Karpas-422 (cell line): Measurements from ENCODE around the gene CDYL2. TPM values are rescaled to one million over a fixed set of nuclear protein-coding genes. Genes with fewer than 3 reads are reported as not detected.

Source experiments
- DNase-seq: peaks from one replicate; pipeline ENCODE4 v3.0.0-alpha.2; 2015
- H2AFZ ChIP-seq: fragments of 200-600 bp; sonication (generic); 2 replicates; pipeline ENCODE4 v1.6.1; 2014; ENCODE audit warnings: antibody characterized with exemption, low read length, mixed read lengths
- H3K27ac ChIP-seq: fragments of 200-600 bp; sonication (generic); 2 replicates; pipeline ENCODE4 v1.5.1; 2014; ENCODE audit warnings: mild to moderate bottlenecking, low read length, moderate library complexity
- H3K27me3 ChIP-seq: fragments of 200-600 bp; sonication (generic); 2 replicates; pipeline ENCODE4 v1.6.1; 2014; ENCODE audit warnings: low read length, mixed read lengths
- H3K36me3 ChIP-seq: fragments of 200-600 bp; sonication (generic); 2 replicates; pipeline ENCODE4 v1.6.1; 2014; ENCODE audit warnings: low read length, mixed read lengths; ENCODE audit not compliant: insufficient read depth
- H3K4me1 ChIP-seq: fragments of 200-600 bp; sonication (generic); 2 replicates; pipeline ENCODE4 v1.6.1; 2014; ENCODE audit warnings: mild to moderate bottlenecking, low read length, mixed read lengths
- H3K4me2 ChIP-seq: fragments of 200-600 bp; sonication (generic); 2 replicates; pipeline ENCODE4 v1.6.1; 2014; ENCODE audit warnings: low read length, low read depth, mild to moderate bottlenecking; ENCODE audit not compliant: poor library complexity, severe bottlenecking
- H3K4me3 ChIP-seq: fragments of 200-600 bp; sonication (generic); 2 replicates; pipeline ENCODE4 v1.5.1; 2014; ENCODE audit warnings: mild to moderate bottlenecking, antibody characterized with exemption, low read length, mixed read lengths
- H3K79me2 ChIP-seq: fragments of 200-600 bp; sonication (generic); 2 replicates; pipeline ENCODE4 v1.6.1; 2014; ENCODE audit warnings: mild to moderate bottlenecking, low read length, mixed read lengths
- H3K9ac ChIP-seq: fragments of 200-600 bp; sonication (generic); 2 replicates; pipeline ENCODE4 v1.6.0; 2014; ENCODE audit warnings: low read length
- H3K9me2 ChIP-seq: fragments of 200-600 bp; sonication (generic), shearing (Covaris generic); replicated peaks from 2 replicates; pipeline ENCODE4 v1.6.0; 2014; ENCODE audit warnings: mild to moderate bottlenecking, low read length, moderate library complexity; ENCODE audit not compliant: insufficient read depth
- H3K9me3 ChIP-seq: fragments of 300-700, 200-600 bp; sonication (generic); 2 replicates; pipeline ENCODE4 v1.6.1; 2014; ENCODE audit warnings: low read length, mixed read lengths
- H4K20me1 ChIP-seq: fragments of 200-600 bp; sonication (generic); 2 replicates; pipeline ENCODE4 v1.6.1; 2014; ENCODE audit warnings: mild to moderate bottlenecking, antibody characterized with exemption, low read length, low read depth; ENCODE audit not compliant: insufficient read depth
- total RNA-seq: library from RNA; depleted of rRNA; stranded (reverse); fragments of >200 nt; shearing (Covaris generic); gene quantifications from 2 replicates; pipeline ENCODE4 v1.2.3, GENCODE V29; 2014; ENCODE audit warnings: low replicate concordance

Gene CDYL2
- total RNA-seq, 1 experiment from 2014 or later: not detected

DNA sequence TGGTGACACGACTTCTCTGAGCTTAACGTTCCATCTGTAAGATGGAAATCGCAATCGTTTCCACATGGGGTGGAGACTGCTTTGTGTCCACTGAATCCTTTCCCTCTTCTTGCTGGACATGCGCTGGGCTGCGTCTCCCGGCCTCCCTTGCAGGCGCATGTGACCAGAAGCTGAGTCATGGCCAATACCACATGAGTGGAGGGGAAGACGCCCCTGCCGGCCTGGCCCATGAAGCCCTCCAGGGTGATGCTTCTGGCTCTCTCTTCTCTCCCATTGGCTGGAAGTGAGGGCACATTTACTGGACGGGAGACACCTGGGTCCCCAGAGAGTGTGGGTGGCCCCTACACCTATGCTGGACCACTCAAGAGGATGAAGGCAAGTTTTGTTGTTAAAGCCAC is 192.5 kb downstream of the CDYL2 start:
- no peaks in the 10 kb centered on the region for H3K9me3 ChIP-seq
- H3K9ac ChIP-seq: no peak overlapping the region
- H3K4me1 ChIP-seq: no peaks in the 10 kb centered on the region
- no peaks in the 10 kb centered on the region for H3K36me3 ChIP-seq
- H3K79me2 ChIP-seq: no peaks in the 10 kb centered on the region
- no peak overlapping the region for H3K4me3 ChIP-seq
- no peak overlapping the region for H3K4me2 ChIP-seq
- DNase-seq: no peak
- no peak overlapping the region for H2AFZ ChIP-seq
- H4K20me1 ChIP-seq: no peaks in the 10 kb centered on the region
- H3K27me3 ChIP-seq: no peaks in the 10 kb centered on the region
- no peak overlapping the region for H3K27ac ChIP-seq
- H3K9me2 ChIP-seq: no peaks in the 10 kb centered on the region

DNA sequence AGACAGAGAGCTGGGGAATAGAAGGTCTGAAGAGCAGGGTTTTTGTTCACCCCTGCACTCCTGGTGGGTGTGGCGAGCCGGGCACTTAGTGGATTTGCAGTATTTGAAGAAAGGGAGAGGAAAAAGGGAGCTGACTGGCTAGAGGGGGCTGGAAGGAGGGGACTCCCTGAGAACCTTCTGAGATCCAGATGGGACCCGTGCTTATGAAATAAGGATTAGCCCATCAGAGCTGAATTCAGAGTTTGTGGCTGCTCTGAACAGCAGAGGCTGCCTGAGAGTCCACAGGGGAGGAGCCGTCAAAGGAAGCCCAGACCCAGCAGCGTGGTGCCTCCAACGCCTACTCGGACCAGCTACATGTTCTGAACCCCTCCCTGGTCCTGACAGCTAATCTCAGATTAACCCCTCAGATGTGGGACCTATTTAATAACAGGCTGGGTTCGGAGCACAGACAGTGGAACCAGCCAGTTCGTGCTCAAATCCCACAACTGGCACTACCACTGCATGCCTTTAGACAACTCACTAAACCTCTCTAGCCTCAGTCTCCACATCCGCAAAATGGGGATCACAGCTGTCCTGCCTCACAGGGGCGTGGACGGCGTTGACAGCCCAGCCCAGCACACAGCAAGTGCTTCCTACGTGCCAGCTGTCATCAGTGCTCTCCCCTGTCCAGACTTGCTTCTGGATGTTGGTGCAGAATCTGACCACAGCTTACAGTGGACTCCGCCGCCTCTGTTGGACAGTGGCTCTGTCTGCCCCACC is 193.0 kb downstream of the CDYL2 start:
- Histone ChIP-seq H3K9me2 (no peaks in the 10 kb centered on the region), H3K4me2 (no peak overlapping the region), H4K20me1 (no peaks in the 10 kb centered on the region), H3K9ac (no peak overlapping the region), H3K4me3 (no peak overlapping the region), H3K36me3 (no peaks in the 10 kb centered on the region), H2AFZ (no peak overlapping the region), H3K79me2 (no peaks in the 10 kb centered on the region), H3K27ac (no peak overlapping the region), H3K4me1 (no peaks in the 10 kb centered on the region), H3K27me3 (no peaks in the 10 kb centered on the region), H3K9me3 (no peaks in the 10 kb centered on the region)
- DNase-seq: no peak

DNA sequence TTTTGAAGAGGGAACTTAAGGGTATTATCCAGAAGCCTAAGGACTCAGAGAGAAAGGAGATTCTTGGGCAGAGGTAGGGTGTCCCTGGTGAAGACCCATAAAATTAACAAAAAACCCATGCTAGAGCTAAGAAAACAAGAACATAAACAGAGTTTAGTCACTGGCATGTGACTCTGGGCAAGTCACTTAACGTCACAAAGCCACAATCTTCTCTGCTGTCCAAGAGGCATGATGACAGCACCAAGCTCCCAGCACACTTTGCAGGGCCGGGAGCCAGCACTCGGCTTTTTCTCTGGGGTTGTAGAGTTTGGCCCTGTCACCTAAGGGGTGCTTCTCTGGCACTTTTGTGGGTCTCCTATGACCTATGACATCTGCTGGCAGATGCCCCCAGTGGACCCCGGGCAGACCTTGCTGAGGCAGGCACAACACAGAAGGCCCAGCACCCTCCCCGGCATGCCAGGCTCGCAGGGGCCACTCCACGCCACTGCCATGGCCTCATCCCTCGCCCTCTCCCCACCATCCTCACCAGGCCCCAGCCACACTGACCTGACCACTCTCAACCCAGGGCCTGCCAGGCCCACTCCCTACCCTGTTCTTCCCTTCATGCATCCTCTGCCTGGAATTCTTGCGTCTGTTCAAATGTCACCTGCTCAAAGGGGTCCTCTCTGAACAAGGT is 193.8 kb downstream of the CDYL2 start:
- H3K4me2 ChIP-seq: no peak overlapping the region
- H3K9me2 ChIP-seq: no peaks in the 10 kb centered on the region
- H3K9ac ChIP-seq: no peak overlapping the region
- H3K27me3 ChIP-seq: no peaks in the 10 kb centered on the region
- no peak overlapping the region for H3K4me3 ChIP-seq
- no peak overlapping the region for H2AFZ ChIP-seq
- H3K4me1 ChIP-seq: no peaks in the 10 kb centered on the region
- no peak overlapping the region for H3K27ac ChIP-seq
- H3K79me2 ChIP-seq: no peaks in the 10 kb centered on the region
- H3K9me3 ChIP-seq: no peaks in the 10 kb centered on the region
- no peak for DNase-seq
- H3K36me3 ChIP-seq: no peaks in the 10 kb centered on the region
- H4K20me1 ChIP-seq: no peaks in the 10 kb centered on the region

DNA sequence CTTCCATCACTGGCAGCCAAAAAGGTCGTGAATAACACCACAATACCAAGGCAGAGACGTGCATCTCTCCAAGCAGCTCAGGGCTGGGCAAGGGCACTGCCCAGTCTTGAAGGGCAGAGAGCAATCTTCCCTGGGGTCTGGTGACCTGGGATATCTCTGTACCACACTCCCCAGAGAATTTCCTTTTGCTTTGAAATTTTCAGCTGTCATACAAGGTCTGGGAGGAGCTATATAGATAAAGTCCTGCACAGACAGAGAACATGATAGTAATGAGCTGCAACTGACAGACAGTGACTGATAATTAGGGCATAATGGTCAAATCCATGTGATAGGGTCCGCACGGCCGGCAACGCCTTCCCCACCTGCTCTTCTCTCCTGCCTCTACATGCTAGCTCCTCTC is 195.5 kb downstream of the CDYL2 start:
- no peak overlapping the region for H3K4me3 ChIP-seq
- DNase-seq: no peak

DNA sequence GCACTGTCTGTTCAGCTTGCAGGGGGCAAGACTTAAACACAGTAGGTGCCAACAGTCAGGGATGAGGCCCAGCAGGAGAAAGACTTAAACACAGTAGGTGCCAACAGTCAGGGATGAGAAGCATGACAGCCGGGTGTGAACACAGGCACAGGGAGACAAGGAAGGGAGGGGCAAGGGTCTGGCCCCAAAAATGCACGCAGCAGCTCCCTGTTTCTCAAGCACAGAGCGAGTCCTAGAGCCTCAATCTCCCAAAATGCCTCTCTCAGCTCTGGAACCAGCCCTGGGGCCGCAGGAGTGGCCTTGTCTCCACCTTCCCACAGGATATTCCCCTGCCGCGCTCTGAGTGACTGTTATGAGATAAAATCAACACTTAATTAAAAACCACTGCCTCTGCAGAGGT is 197.2 kb downstream of the CDYL2 start:
- Histone ChIP-seq H2AFZ (no peak overlapping the region), H3K27ac (no peak overlapping the region), H3K9me2 (no peaks in the 10 kb centered on the region), H3K36me3 (no peaks in the 10 kb centered on the region), H3K27me3 (no peaks in the 10 kb centered on the region), H3K4me2 (no peak overlapping the region), H3K9ac (no peak overlapping the region), H3K9me3 (no peaks in the 10 kb centered on the region), H3K79me2 (no peaks in the 10 kb centered on the region), H4K20me1 (no peaks in the 10 kb centered on the region), H3K4me1 (no peaks in the 10 kb centered on the region), H3K4me3 (no peak overlapping the region)
- DNase-seq: no peak

More for the DNA sequence above, 195.5 kb downstream of the CDYL2 start:
- no peaks in the 10 kb centered on the region for H3K9me3 ChIP-seq
- H3K27ac ChIP-seq: no peak overlapping the region
- no peak overlapping the region for H3K4me2 ChIP-seq
- no peaks in the 10 kb centered on the region for H3K4me1 ChIP-seq
- no peaks in the 10 kb centered on the region for H3K36me3 ChIP-seq
- H3K9ac ChIP-seq: no peak overlapping the region
- no peaks in the 10 kb centered on the region for H3K27me3 ChIP-seq
- no peaks in the 10 kb centered on the region for H3K79me2 ChIP-seq
- no peaks in the 10 kb centered on the region for H4K20me1 ChIP-seq
- H3K9me2 ChIP-seq: no peaks in the 10 kb centered on the region
- no peak overlapping the region for H2AFZ ChIP-seq

- no peaks in the 10 kb centered on the region for H3K36me3 ChIP-seq
- H3K27me3 ChIP-seq: no peaks in the 10 kb centered on the region
- no peaks in the 10 kb centered on the region for H4K20me1 ChIP-seq
- no peaks in the 10 kb centered on the region for H3K9me2 ChIP-seq
- no peaks in the 10 kb centered on the region for H3K4me1 ChIP-seq
- no peak overlapping the region for H3K9ac ChIP-seq
- H3K9me3 ChIP-seq: no peaks in the 10 kb centered on the region
- no peak overlapping the region for H2AFZ ChIP-seq
- no peaks in the 10 kb centered on the region for H3K79me2 ChIP-seq
- no peak for DNase-seq
- no peak overlapping the region for H3K4me3 ChIP-seq
- H3K27ac ChIP-seq: no peak overlapping the region
- no peak overlapping the region for H3K4me2 ChIP-seq
These were observed 198.1 kb downstream of the CDYL2 start for GRCh38 chr16:80606221-80606766.

GRCh38 chr16:80604600-80605355 is 199.6 kb downstream of the CDYL2 start:
- no peaks in the 10 kb centered on the region for H3K79me2 ChIP-seq

GRCh38 chr16:80602894-80603293 is 201.5 kb downstream of the CDYL2 start:
- no peaks in the 10 kb centered on the region for H4K20me1 ChIP-seq
- H3K79me2 ChIP-seq: no peaks in the 10 kb centered on the region
- H2AFZ ChIP-seq: no peak overlapping the region
- H3K9me2 ChIP-seq: no peaks in the 10 kb centered on the region
- no peak overlapping the region for H3K9ac ChIP-seq
- no peak for DNase-seq
- H3K9me3 ChIP-seq: no peaks in the 10 kb centered on the region
- H3K36me3 ChIP-seq: no peaks in the 10 kb centered on the region
- H3K4me3 ChIP-seq: no peak overlapping the region
- no peaks in the 10 kb centered on the region for H3K27me3 ChIP-seq
- no peak overlapping the region for H3K27ac ChIP-seq
- no peak overlapping the region for H3K4me2 ChIP-seq
- H3K4me1 ChIP-seq: no peaks in the 10 kb centered on the region

More at GRCh38 chr16:80604600-80605355, 199.6 kb downstream of the CDYL2 start:
- H4K20me1 ChIP-seq: no peaks in the 10 kb centered on the region
- H3K4me2 ChIP-seq: no peak overlapping the region
- no peak overlapping the region for H3K4me3 ChIP-seq
- H3K27ac ChIP-seq: no peak overlapping the region
- H3K9me2 ChIP-seq: no peaks in the 10 kb centered on the region
- no peaks in the 10 kb centered on the region for H3K4me1 ChIP-seq
- H3K36me3 ChIP-seq: no peaks in the 10 kb centered on the region
- no peak for DNase-seq
- no peaks in the 10 kb centered on the region for H3K27me3 ChIP-seq
- H3K9me3 ChIP-seq: no peaks in the 10 kb centered on the region
- no peak overlapping the region for H2AFZ ChIP-seq
- no peak overlapping the region for H3K9ac ChIP-seq
